H1 (cell line): ENCODE results near the gene THOP1. TPM values are rescaled to one million over a fixed set of nuclear protein-coding genes. Genes with fewer than 3 reads are reported as not detected.

ENCODE experiments used
- CTCF ChIA-PET: fragments of 300-600 bp; sonication (Branson Sonifier 250); formaldehyde crosslinking; loops from one replicate; lab custom pipeline; 2021; ENCODE audit not compliant: partially characterized antibody; lab: Charles Lee
- POLR2A ChIA-PET: fragments of 300-600 bp; sonication (Branson Sonifier 250); formaldehyde crosslinking; loops from one replicate; lab custom pipeline; 2021; ENCODE audit warnings: inconsistent platforms; ENCODE audit not compliant: partially characterized antibody; lab: Charles Lee
- DNase-seq, 2 experiments: peaks; one replicate each; pipeline versions ENCODE4 v3.0.0 to v3.0.0-alpha.2; 2010 to 2022; ENCODE audit warnings: low spot score in 2 of 2, low read depth in 1 of 2, mixed read lengths in 1 of 2
- FAIRE-seq: peaks from 2 replicates; lab custom pipeline; 2011; peaks lifted over from hg19 to GRCh38; lab: Jason Lieb, UNC
- H2AFZ ChIP-seq: 2 replicates; pipeline ENCODE4 v1.8.1; 2012; ENCODE audit warnings: low read length, inconsistent platforms
- H2AK5ac ChIP-seq: 2 replicates; pipeline ENCODE4 v1.6.1; 2013; ENCODE audit warnings: low read depth, low read length
- H2BK120ac ChIP-seq: replicated peaks from 2 replicates; pipeline ENCODE3; 2013; ENCODE audit warnings: low read depth, low read length, inconsistent platforms
- H2BK12ac ChIP-seq: 2 replicates; pipeline ENCODE4 v1.6.1; 2013; ENCODE audit warnings: low read depth, low read length
- H2BK15ac ChIP-seq: 2 replicates; pipeline ENCODE4 v1.6.1; 2013; ENCODE audit warnings: low read length
- H2BK20ac ChIP-seq: 2 replicates; pipeline ENCODE4 v1.6.1; 2013; ENCODE audit warnings: low read length
- H2BK5ac ChIP-seq: 2 replicates; pipeline ENCODE4 v1.6.1; 2013; ENCODE audit warnings: low read depth, low read length
- H3K14ac ChIP-seq: 2 replicates; pipeline ENCODE4 v1.6.1; 2013; ENCODE audit warnings: inconsistent platforms; ENCODE audit not compliant: insufficient read length
- H3K18ac ChIP-seq: 2 replicates; pipeline ENCODE4 v1.6.1; 2013; ENCODE audit warnings: low read length; ENCODE audit errors: extremely low read depth
- H3K23ac ChIP-seq: 2 replicates; pipeline ENCODE4 v1.6.1; 2013; ENCODE audit warnings: inconsistent platforms; ENCODE audit not compliant: insufficient read length
- H3K23me2 ChIP-seq: 2 replicates; pipeline ENCODE4 v1.6.1; 2013; ENCODE audit warnings: low read depth, low read length
- H3K27ac ChIP-seq: 2 replicates; pipeline ENCODE4 v1.6.1; 2011; ENCODE audit warnings: low read depth, low read length, inconsistent platforms
- H3K27me3 ChIP-seq, 4 experiments: replicated peaks in 1 of 4; 1 replicate in 1 of 4; 2 replicates in 3 of 4; pipeline versions ENCODE4 v1.6.1 to v1.8.1; 2011 to 2013; ENCODE audit warnings: low read length in 3 of 4, mild to moderate bottlenecking in 3 of 4, inconsistent platforms in 2 of 4, mixed read lengths in 2 of 4, moderate library complexity in 1 of 4; ENCODE audit not compliant: control insufficient read depth in 3 of 4, insufficient read depth in 3 of 4; ENCODE audit errors: extremely low read depth in 1 of 4
- H3K36me3 ChIP-seq, 4 experiments: 2 replicates each; pipeline versions ENCODE4 v1.6.1 to v1.8.1; 2011 to 2013; ENCODE audit warnings: mild to moderate bottlenecking in 4 of 4, low read length in 3 of 4, moderate library complexity in 2 of 4, control low read depth in 1 of 4, inconsistent platforms in 1 of 4; ENCODE audit not compliant: insufficient read depth in 4 of 4, control insufficient read depth in 2 of 4
- H3K4ac ChIP-seq: replicated peaks from 2 replicates; pipeline ENCODE3; 2013; ENCODE audit warnings: low read length, low read depth, mixed read lengths, inconsistent platforms; ENCODE audit not compliant: insufficient read length
- H3K4me1 ChIP-seq, 4 experiments: replicated peaks in 1 of 4; 1 replicate in 1 of 4; 2 replicates in 3 of 4; pipeline versions ENCODE4 v1.6.1 to v1.8.1; 2011 to 2013; ENCODE audit warnings: low read length in 3 of 4, inconsistent platforms in 2 of 4, mixed read lengths in 1 of 4; ENCODE audit not compliant: insufficient read depth in 4 of 4, control insufficient read depth in 3 of 4
- H3K4me2 ChIP-seq, 2 experiments: 2 replicates each; pipeline versions ENCODE4 v1.6.1 to v1.8.1; 2011 to 2013; ENCODE audit warnings: low read depth in 2 of 2, low read length in 2 of 2, control low read depth in 1 of 2, inconsistent platforms in 1 of 2, mild to moderate bottlenecking in 1 of 2; ENCODE audit not compliant: insufficient read depth in 1 of 2
- H3K4me3 ChIP-seq, 4 experiments: fragments of 200-600, 300-600 bp in 1 of 4; sonication (generic), shearing (Covaris generic), sonication (Bioruptor Twin) in 1 of 4; 2 replicates each; pipeline versions ENCODE4 v1.5.1 to v1.8.1; 2011 to 2016; ENCODE audit warnings: low read length in 4 of 4, low read depth in 3 of 4, control low read depth in 2 of 4, inconsistent platforms in 2 of 4, mild to moderate bottlenecking in 2 of 4, mixed read lengths in 1 of 4, moderate library complexity in 1 of 4; ENCODE audit not compliant: insufficient read depth in 2 of 4; ENCODE audit errors: extremely low read depth in 1 of 4
- H3K56ac ChIP-seq: replicated peaks from 2 replicates; pipeline ENCODE3; 2013; ENCODE audit warnings: low read depth, mild to moderate bottlenecking, mixed read lengths, low read length, inconsistent platforms; ENCODE audit not compliant: insufficient read length
- H3K79me1 ChIP-seq: 2 replicates; pipeline ENCODE4 v1.6.1; 2013; ENCODE audit warnings: low read depth, low read length, control low read depth
- H3K79me2 ChIP-seq, 2 experiments: 2 replicates each; pipeline versions ENCODE4 v1.6.1 to v1.8.1; 2012 to 2013; ENCODE audit warnings: low read length in 2 of 2, mild to moderate bottlenecking in 2 of 2, inconsistent platforms in 1 of 2; ENCODE audit not compliant: insufficient read depth in 2 of 2, control insufficient read depth in 1 of 2
- H3K9ac ChIP-seq, 4 experiments: replicated peaks in 1 of 4; 1 replicate in 1 of 4; 2 replicates in 3 of 4; pipeline versions ENCODE4 v1.6.1 to v1.8.1; 2011 to 2013; ENCODE audit warnings: low read depth in 3 of 4, low read length in 3 of 4, control low read depth in 2 of 4, mild to moderate bottlenecking in 2 of 4, moderate library complexity in 2 of 4, inconsistent platforms in 1 of 4; ENCODE audit errors: extremely low read depth in 1 of 4
- H3K9me3 ChIP-seq, 2 experiments: 2 replicates each; pipeline versions ENCODE4 v1.6.1 to v1.8.1; 2012 to 2013; ENCODE audit warnings: mild to moderate bottlenecking in 2 of 2, moderate library complexity in 2 of 2, control low read depth in 1 of 2, inconsistent platforms in 1 of 2, low read depth in 1 of 2, low read length in 1 of 2, mixed read lengths in 1 of 2; ENCODE audit not compliant: insufficient read depth in 2 of 2
- H4K20me1 ChIP-seq, 2 experiments: replicated peaks in 1 of 2; 2 replicates each; pipeline versions ENCODE3 to v1.8.1; 2011 to 2013; ENCODE audit warnings: inconsistent platforms in 2 of 2, low read length in 2 of 2, mild to moderate bottlenecking in 1 of 2; ENCODE audit not compliant: insufficient read depth in 2 of 2, control insufficient read depth in 1 of 2
- H4K5ac ChIP-seq: 2 replicates; pipeline ENCODE4 v1.6.1; 2013; ENCODE audit warnings: low read length, low read depth, mixed read lengths, inconsistent platforms; ENCODE audit not compliant: insufficient read length
- H4K8ac ChIP-seq: 2 replicates; pipeline ENCODE4 v1.8.0; 2013; ENCODE audit warnings: mild to moderate bottlenecking, moderate library complexity, low read length, inconsistent platforms; ENCODE audit not compliant: insufficient read depth; ENCODE audit errors: extremely low read depth
- H4K91ac ChIP-seq: replicated peaks from 2 replicates; pipeline ENCODE3; 2013; ENCODE audit warnings: low read length, mixed read lengths, inconsistent platforms; ENCODE audit not compliant: insufficient read length
- ASH2L ChIP-seq: fragments of 200-600, 300-600 bp; sonication (generic); IDR thresholded peaks from one replicate; pipeline ENCODE4 v1.7.1; 2017; ENCODE audit warnings: low read length
- ATF2 ChIP-seq: IDR thresholded peaks from 2 replicates; pipeline ENCODE4 v1.6.1; 2012; ENCODE audit warnings: low read length, inconsistent platforms
- CBX5 ChIP-seq: fragments of 300-800, 300-1000 bp; sonication (generic); IDR thresholded peaks from 2 replicates; pipeline ENCODE4 v1.7.1; 2016; ENCODE audit warnings: antibody characterized with exemption, low read length, low read depth
- CBX8 ChIP-seq: fragments of 300-800, 300-1000 bp; sonication (generic); IDR thresholded peaks from 2 replicates; pipeline ENCODE4 v1.7.1; 2016; ENCODE audit warnings: low read depth, low read length, borderline replicate concordance
- CHD1 ChIP-seq: IDR thresholded peaks from 2 replicates; pipeline ENCODE4 v1.6.1; 2012; ENCODE audit warnings: low read depth, low read length, improper control_type of control experiment
- CHD2 ChIP-seq: IDR thresholded peaks from 2 replicates; pipeline ENCODE4 v1.6.1; 2012; ENCODE audit warnings: low read length, improper control_type of control experiment
- RNF2 ChIP-seq: fragments of 200-900, 300-1000 bp; sonication (generic); IDR thresholded peaks from 2 replicates; pipeline ENCODE4 v1.7.1; 2016; ENCODE audit warnings: borderline replicate concordance, low read depth, mild to moderate bottlenecking, antibody characterized with exemption, low read length; ENCODE audit not compliant: poor library complexity, severe bottlenecking; ENCODE audit errors: missing control alignments
- SIN3A ChIP-seq, 2 experiments: IDR thresholded peaks in 1 of 2; conservative IDR thresholded peaks in 1 of 2; 2 replicates each; pipeline ENCODE4 v1.6.1; 2011 to 2012; ENCODE audit warnings: low read length in 2 of 2, improper control_type of control experiment in 1 of 2, low read depth in 1 of 2, mild to moderate bottlenecking in 1 of 2
- SP4 ChIP-seq: IDR thresholded peaks from 2 replicates; pipeline ENCODE4 v1.6.1; 2012; ENCODE audit warnings: low read length, inconsistent platforms
- SRF ChIP-seq: IDR thresholded peaks from 2 replicates; pipeline ENCODE4 v1.6.1; 2011; ENCODE audit warnings: mild to moderate bottlenecking, low read depth, low read length, moderate library complexity
- TBP ChIP-seq: IDR thresholded peaks from 2 replicates; pipeline ENCODE4 v1.6.1; 2011; ENCODE audit warnings: low read depth, low read length, improper control_type of control experiment
- WGBS, 2 experiments: shearing (Covaris generic) in 1 of 2; methylation state at CpG; one replicate each; pipeline versions ENCODE4 v1.1.6 to v1.1.7; 2013 to 2015; ENCODE audit warnings: low lambda C conversion rate in 2 of 2, mixed read lengths in 2 of 2, inconsistent platforms in 1 of 2, low coverage in 1 of 2, missing lambda C conversion rate in 1 of 2; ENCODE audit not compliant: insufficient replicate concordance in 2 of 2, insufficient coverage in 1 of 2, insufficient read length in 1 of 2; ENCODE audit errors: extremely low coverage in 1 of 2, missing lambda C conversion rate in 1 of 2; 5-methylcytosine and 5-hydroxymethylcytosine counted together
- polyA plus RNA-seq, 7 experiments: library from polyadenylated mRNA; depleted of rRNA in 3 of 7; stranded (reverse) in 5 of 7; unstranded in 2 of 7; fragments of >200 nt in 5 of 7; fragments of 200-250 nt in 2 of 7; gene quantifications; 1 replicate in 5 of 7; 2 replicates in 1 of 7; 4 replicates in 1 of 7; pipeline versions ENCODE4 v1.2.1 to v1.2.3, GENCODE V29; 2011 to 2013; ENCODE audit warnings: missing spikeins in 2 of 7, mixed read lengths in 2 of 7
- total RNA-seq: library from RNA; stranded (reverse); fragmentation: NEBNext Ultra II Directional; extraction: Animal tissue kit (Norgen Biotek cat#: 25700); gene quantifications from 2 replicates; pipeline ENCODE4 v1.2.1, GENCODE V29; 2021

The THOP1 gene
- total and polyA plus RNA-seq, 2 of the 8 experiments (the other 6 are each of a cell fraction or from before 2014, with no cell fraction given), result 136 to 159 TPM

- Histone ChIP-seq H3K36me3 (peaks cover 15 to 50% (median 32%) of the 10 kb centered on the region in 4 experiments), H4K8ac (no peak overlapping the region), H4K5ac (no peak overlapping the region), H2BK20ac (no peak overlapping the region), H3K23me2 (peaks cover 4% of the 10 kb centered on the region; the same call in 1 of the 2 replicates), H2BK12ac (no peak overlapping the region), H3K9me3 (no peaks in the 10 kb centered on the region), H3K4me3 (no peak overlapping the region), H3K27ac (no peak overlapping the region), H3K23ac (no peak overlapping the region), H2BK120ac (no peak overlapping the region), H3K56ac (no peak overlapping the region), H3K9ac (no peak overlapping the region), H3K18ac (no peak overlapping the region), H4K20me1 (peaks cover 2 to 26% of the 10 kb centered on the region in 2 experiments), H2BK5ac (no peak overlapping the region), H3K4ac (no peak overlapping the region), H3K4me1 (no peaks in the 10 kb centered on the region; a peak in 1 of 7 replicates), H4K91ac (no peak overlapping the region), H3K79me2 (peaks cover 7 to 42% of the 10 kb centered on the region in 2 experiments; a peak in 3 of 4 replicates), H3K27me3 (no peaks in the 10 kb centered on the region), H2AFZ (no peak overlapping the region), H3K4me2 (no peak overlapping the region), H2BK15ac (no peak overlapping the region), H2AK5ac (no peak overlapping the region), H3K79me1 (peaks cover 10% of the 10 kb centered on the region), H3K14ac (no peak overlapping the region)
- FAIRE-seq (no peak), DNase-seq (no peak)
- WGBS, 2 experiments, result 91% methylated on average over 28 of the region's 32 CpGs; no CpG with 5 or more reads in 1 of the 2 experiments
- ChIA-PET POLR2A (interaction anchor here (1.3 kb wide), 1 partner anchor 29 kb away, joined by 3 read pairs; the partner anchor contains the start of gene ZNF554), CTCF (no interaction called here)
- TF ChIP-seq CHD2, result no peak
- TF ChIP-seq SIN3A (conservative IDR thresholded peaks at IDR 0.05 in 1 of 2, IDR thresholded peaks at IDR 0.05 in 1 of 2; ENCODE audit: low read depth in 1 of 2, low read length in 2 of 2), result no peak
- no peak for TF ChIP-seq ATF2
- no peak for TF ChIP-seq CBX8
- no peak for TF ChIP-seq SRF
- no peak for TF ChIP-seq TBP
- no peak for TF ChIP-seq SP4
- no peak for TF ChIP-seq ASH2L
- TF ChIP-seq RNF2, result no peak
- TF ChIP-seq CHD1, result no peak
- no peak for TF ChIP-seq CBX5
Measured at GRCh38 chr19:2790557-2791271, 5.4 kb downstream of the THOP1 start.
